ENCODE results near the gene TOP3A. TPM values are rescaled to one million over a fixed set of nuclear protein-coding genes. Genes with fewer than 3 reads are reported as not detected.
A peak's percentile ranks its signal among the peaks of the same experiment; 100 is the strongest.

TOP3A gene
- total RNA-seq, 1 experiment from 2014 or later: 56.1 TPM

DNA sequence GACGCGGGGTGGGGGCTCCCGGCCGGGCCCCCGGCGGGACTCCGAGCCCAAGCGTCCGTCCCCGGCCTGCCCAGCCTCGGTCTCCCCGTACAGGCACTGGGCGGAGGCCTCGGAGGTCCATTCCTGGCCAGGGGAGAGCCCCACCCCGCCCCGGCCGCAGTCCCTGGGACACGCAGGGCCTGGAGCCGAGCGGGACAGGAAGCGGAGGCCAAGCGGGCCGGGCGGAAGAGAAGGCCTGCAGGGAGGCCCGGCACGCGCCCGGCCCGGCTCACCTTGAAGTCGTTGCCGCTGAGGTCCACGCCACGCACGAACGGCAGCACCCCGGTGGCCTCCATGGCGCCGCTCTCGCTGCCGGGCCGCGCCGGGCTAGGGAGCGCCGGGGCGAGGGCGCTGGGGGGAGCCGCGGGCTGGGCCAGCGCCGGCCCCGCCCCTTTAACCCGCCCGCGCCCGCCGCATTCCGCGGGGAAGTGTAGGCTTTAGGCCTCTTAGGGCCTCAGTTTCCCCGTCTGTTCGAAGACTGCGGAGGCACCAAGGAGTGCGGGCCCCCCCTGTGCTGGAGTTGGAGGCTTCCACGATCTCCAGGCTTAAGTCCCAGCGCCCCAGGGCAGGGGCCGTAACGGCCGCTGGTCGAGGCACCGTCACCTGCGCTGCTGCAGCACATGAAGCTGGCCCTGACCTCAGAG, 56.3 kb downstream of the TOP3A start, which contains the start of gene FLII:
Gene FLII, minus strand, starts transcription at position 383 of the 683 bp plus-strand sequence. Its CDS starts 48 bp downstream, at position 335.
- POLR2A ChIA-PET: interaction anchor here (0.8 to 1.7 kb wide), 4 partner anchors 11 to 34 kb away, joined by 3 to 10 read pairs (median 6); no protein-coding TSS in a partner anchor
- Mint-ChIP-seq H3K4me3 (peak within 1 kb of the TSS; percentile 95), H3K9me3 (no peaks in the 10 kb centered on the region), H3K4me1 (peaks cover 29% of the 10 kb centered on the region), H3K27me3 (ENCODE audit: low read depth) (no peaks in the 10 kb centered on the region), H3K27ac (peak within 1 kb of the TSS; percentile 98), H3K36me3 (peaks cover 26% of the 10 kb centered on the region)
- CTCF ChIA-PET: interaction anchor here (0.7 to 2.5 kb wide), 6 partner anchors 11 to 105 kb away, joined by 3 to 15 read pairs (median 4); partner anchors contain the start of genes ALKBH5 and SHMT1
- DNase-seq (ENCODE audit: low spot score) (peak; percentile 60), ATAC-seq (peak; percentile 3)
- TF ChIP-seq ESRRA (CRISPR knock-in tag; IDR thresholded peaks at IDR 0.05; ENCODE audit: borderline replicate concordance) (no peak), HMGA2 (CRISPR knock-in tag; IDR thresholded peaks at IDR 0.05) (no peak), CREM (CRISPR knock-in tag; IDR thresholded peaks at IDR 0.05) (peak; percentile 49; the same call in 1 of the 2 replicates), RELA (CRISPR knock-in tag; IDR thresholded peaks at IDR 0.05; ENCODE audit: borderline replicate concordance) (no peak), TEAD4 (CRISPR knock-in tag; IDR thresholded peaks at IDR 0.05) (no peak), FOXK1 (CRISPR knock-in tag; IDR thresholded peaks at IDR 0.05) (no peak; the same call in 1 of the 2 replicates), SOX15 (CRISPR knock-in tag; IDR thresholded peaks at IDR 0.05) (no peak), SMAD3 (CRISPR knock-in tag; IDR thresholded peaks at IDR 0.05; ENCODE audit: borderline replicate concordance) (no peak), NR1H2 (CRISPR knock-in tag; IDR thresholded peaks at IDR 0.05) (no peak), OVOL2 (CRISPR knock-in tag; IDR thresholded peaks at IDR 0.05; ENCODE audit: borderline replicate concordance) (no peak)
- TF ChIP-seq, protein P1, sequence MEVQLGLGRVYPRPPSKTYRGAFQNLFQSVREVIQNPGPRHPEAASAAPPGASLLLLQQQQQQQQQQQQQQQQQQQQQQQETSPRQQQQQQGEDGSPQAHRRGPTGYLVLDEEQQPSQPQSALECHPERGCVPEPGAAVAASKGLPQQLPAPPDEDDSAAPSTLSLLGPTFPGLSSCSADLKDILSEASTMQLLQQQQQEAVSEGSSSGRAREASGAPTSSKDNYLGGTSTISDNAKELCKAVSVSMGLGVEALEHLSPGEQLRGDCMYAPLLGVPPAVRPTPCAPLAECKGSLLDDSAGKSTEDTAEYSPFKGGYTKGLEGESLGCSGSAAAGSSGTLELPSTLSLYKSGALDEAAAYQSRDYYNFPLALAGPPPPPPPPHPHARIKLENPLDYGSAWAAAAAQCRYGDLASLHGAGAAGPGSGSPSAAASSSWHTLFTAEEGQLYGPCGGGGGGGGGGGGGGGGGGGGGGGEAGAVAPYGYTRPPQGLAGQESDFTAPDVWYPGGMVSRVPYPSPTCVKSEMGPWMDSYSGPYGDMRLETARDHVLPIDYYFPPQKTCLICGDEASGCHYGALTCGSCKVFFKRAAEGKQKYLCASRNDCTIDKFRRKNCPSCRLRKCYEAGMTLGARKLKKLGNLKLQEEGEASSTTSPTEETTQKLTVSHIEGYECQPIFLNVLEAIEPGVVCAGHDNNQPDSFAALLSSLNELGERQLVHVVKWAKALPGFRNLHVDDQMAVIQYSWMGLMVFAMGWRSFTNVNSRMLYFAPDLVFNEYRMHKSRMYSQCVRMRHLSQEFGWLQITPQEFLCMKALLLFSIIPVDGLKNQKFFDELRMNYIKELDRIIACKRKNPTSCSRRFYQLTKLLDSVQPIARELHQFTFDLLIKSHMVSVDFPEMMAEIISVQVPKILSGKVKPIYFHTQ (CRISPR knock-in tag; IDR thresholded peaks at IDR 0.05): no peak
- TF ChIP-seq, protein P2, sequence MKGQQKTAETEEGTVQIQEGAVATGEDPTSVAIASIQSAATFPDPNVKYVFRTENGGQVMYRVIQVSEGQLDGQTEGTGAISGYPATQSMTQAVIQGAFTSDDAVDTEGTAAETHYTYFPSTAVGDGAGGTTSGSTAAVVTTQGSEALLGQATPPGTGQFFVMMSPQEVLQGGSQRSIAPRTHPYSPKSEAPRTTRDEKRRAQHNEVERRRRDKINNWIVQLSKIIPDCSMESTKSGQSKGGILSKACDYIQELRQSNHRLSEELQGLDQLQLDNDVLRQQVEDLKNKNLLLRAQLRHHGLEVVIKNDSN (CRISPR knock-in tag; IDR thresholded peaks at IDR 0.05): no peak
- TF ChIP-seq, protein P3, sequence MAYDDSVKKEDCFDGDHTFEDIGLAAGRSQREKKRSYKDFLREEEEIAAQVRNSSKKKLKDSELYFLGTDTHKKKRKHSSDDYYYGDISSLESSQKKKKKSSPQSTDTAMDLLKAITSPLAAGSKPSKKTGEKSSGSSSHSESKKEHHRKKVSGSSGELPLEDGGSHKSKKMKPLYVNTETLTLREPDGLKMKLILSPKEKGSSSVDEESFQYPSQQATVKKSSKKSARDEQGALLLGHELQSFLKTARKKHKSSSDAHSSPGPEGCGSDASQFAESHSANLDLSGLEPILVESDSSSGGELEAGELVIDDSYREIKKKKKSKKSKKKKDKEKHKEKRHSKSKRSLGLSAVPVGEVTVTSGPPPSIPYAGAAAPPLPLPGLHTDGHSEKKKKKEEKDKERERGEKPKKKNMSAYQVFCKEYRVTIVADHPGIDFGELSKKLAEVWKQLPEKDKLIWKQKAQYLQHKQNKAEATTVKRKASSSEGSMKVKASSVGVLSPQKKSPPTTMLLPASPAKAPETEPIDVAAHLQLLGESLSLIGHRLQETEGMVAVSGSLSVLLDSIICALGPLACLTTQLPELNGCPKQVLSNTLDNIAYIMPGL (CRISPR knock-in tag; IDR thresholded peaks at IDR 0.05): peak; percentile 75; the same call in 1 of the 2 replicates
- TF ChIP-seq, protein P4, sequence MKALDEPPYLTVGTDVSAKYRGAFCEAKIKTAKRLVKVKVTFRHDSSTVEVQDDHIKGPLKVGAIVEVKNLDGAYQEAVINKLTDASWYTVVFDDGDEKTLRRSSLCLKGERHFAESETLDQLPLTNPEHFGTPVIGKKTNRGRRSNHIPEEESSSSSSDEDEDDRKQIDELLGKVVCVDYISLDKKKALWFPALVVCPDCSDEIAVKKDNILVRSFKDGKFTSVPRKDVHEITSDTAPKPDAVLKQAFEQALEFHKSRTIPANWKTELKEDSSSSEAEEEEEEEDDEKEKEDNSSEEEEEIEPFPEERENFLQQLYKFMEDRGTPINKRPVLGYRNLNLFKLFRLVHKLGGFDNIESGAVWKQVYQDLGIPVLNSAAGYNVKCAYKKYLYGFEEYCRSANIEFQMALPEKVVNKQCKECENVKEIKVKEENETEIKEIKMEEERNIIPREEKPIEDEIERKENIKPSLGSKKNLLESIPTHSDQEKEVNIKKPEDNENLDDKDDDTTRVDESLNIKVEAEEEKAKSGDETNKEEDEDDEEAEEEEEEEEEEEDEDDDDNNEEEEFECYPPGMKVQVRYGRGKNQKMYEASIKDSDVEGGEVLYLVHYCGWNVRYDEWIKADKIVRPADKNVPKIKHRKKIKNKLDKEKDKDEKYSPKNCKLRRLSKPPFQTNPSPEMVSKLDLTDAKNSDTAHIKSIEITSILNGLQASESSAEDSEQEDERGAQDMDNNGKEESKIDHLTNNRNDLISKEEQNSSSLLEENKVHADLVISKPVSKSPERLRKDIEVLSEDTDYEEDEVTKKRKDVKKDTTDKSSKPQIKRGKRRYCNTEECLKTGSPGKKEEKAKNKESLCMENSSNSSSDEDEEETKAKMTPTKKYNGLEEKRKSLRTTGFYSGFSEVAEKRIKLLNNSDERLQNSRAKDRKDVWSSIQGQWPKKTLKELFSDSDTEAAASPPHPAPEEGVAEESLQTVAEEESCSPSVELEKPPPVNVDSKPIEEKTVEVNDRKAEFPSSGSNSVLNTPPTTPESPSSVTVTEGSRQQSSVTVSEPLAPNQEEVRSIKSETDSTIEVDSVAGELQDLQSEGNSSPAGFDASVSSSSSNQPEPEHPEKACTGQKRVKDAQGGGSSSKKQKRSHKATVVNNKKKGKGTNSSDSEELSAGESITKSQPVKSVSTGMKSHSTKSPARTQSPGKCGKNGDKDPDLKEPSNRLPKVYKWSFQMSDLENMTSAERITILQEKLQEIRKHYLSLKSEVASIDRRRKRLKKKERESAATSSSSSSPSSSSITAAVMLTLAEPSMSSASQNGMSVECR (CRISPR knock-in tag; IDR thresholded peaks at IDR 0.05; ENCODE audit: borderline replicate concordance): no peak
- TF ChIP-seq, protein P5, sequence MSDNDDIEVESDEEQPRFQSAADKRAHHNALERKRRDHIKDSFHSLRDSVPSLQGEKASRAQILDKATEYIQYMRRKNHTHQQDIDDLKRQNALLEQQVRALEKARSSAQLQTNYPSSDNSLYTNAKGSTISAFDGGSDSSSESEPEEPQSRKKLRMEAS (CRISPR knock-in tag; IDR thresholded peaks at IDR 0.05): 0 out of 2 replicates have a peak, but pooled peaks have one; percentile 30
- TF ChIP-seq, protein P6, sequence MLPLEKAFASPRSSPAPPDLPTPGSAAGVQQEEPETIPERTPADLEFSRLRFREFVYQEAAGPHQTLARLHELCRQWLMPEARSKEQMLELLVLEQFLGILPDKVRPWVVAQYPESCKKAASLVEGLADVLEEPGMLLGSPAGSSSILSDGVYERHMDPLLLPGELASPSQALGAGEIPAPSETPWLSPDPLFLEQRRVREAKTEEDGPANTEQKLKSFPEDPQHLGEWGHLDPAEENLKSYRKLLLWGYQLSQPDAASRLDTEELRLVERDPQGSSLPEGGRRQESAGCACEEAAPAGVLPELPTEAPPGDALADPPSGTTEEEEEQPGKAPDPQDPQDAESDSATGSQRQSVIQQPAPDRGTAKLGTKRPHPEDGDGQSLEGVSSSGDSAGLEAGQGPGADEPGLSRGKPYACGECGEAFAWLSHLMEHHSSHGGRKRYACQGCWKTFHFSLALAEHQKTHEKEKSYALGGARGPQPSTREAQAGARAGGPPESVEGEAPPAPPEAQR (CRISPR knock-in tag; IDR thresholded peaks at IDR 0.05): no peak
- TF ChIP-seq, protein P7, sequence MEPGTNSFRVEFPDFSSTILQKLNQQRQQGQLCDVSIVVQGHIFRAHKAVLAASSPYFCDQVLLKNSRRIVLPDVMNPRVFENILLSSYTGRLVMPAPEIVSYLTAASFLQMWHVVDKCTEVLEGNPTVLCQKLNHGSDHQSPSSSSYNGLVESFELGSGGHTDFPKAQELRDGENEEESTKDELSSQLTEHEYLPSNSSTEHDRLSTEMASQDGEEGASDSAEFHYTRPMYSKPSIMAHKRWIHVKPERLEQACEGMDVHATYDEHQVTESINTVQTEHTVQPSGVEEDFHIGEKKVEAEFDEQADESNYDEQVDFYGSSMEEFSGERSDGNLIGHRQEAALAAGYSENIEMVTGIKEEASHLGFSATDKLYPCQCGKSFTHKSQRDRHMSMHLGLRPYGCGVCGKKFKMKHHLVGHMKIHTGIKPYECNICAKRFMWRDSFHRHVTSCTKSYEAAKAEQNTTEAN (CRISPR knock-in tag; IDR thresholded peaks at IDR 0.05): peak; percentile 69; the same call in 1 of the 2 replicates
- TF ChIP-seq, protein P8, sequence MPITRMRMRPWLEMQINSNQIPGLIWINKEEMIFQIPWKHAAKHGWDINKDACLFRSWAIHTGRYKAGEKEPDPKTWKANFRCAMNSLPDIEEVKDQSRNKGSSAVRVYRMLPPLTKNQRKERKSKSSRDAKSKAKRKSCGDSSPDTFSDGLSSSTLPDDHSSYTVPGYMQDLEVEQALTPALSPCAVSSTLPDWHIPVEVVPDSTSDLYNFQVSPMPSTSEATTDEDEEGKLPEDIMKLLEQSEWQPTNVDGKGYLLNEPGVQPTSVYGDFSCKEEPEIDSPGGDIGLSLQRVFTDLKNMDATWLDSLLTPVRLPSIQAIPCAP (CRISPR knock-in tag; IDR thresholded peaks at IDR 0.05): no peak
- TF ChIP-seq, protein P9, sequence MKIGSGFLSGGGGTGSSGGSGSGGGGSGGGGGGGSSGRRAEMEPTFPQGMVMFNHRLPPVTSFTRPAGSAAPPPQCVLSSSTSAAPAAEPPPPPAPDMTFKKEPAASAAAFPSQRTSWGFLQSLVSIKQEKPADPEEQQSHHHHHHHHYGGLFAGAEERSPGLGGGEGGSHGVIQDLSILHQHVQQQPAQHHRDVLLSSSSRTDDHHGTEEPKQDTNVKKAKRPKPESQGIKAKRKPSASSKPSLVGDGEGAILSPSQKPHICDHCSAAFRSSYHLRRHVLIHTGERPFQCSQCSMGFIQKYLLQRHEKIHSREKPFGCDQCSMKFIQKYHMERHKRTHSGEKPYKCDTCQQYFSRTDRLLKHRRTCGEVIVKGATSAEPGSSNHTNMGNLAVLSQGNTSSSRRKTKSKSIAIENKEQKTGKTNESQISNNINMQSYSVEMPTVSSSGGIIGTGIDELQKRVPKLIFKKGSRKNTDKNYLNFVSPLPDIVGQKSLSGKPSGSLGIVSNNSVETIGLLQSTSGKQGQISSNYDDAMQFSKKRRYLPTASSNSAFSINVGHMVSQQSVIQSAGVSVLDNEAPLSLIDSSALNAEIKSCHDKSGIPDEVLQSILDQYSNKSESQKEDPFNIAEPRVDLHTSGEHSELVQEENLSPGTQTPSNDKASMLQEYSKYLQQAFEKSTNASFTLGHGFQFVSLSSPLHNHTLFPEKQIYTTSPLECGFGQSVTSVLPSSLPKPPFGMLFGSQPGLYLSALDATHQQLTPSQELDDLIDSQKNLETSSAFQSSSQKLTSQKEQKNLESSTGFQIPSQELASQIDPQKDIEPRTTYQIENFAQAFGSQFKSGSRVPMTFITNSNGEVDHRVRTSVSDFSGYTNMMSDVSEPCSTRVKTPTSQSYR (CRISPR knock-in tag; IDR thresholded peaks at IDR 0.05): no peak

Data from WTC11 (cell line).